ENCODE measurements around the gene DEFB108B.
"Not testable (repeated sequence)": the region's sequence is repeated elsewhere in the genome, so short reads cannot be mapped to it uniquely, and the experiment has no call there.

DNA sequence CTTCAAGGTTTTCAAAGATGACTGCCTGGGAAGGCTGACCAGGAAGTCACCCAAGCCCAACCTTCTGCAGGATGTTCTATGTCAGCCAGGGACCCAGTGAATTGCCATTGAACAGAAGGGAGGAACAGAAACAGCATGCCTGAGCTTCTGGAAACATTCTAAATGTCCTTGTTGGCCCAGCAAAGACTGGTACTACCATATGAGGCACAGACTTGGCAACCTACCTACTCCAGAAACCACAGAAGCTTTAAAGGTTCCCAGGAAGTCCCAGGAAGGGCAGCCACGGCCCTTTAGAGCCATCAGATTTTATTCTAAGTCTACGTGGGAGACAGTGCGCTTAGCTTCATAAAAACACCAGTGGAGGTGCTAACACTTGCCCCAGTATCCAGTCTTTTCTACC, 20.5 kb upstream of the DEFB108B start:
- not testable (repeated sequence) for TF ChIP-seq POLR2AphosphoS5, POLR2A (IDR thresholded peaks at IDR 0.05; ENCODE audit: low read depth, low read length)

Measured in GM12892 (cell line).